ENCODE results near the gene SLC22A1. TPM values are rescaled to one million over a fixed set of nuclear protein-coding genes. Genes with fewer than 3 reads are reported as not detected.

The SLC22A1 gene
- total RNA-seq, 1 experiment from 2014 or later = 1.2 TPM

GRCh38 chr6:160082627-160083026 is 39.0 kb upstream of the SLC22A1 start:
- ATAC-seq (no peak), DNase-seq (ENCODE audit: low spot score) (no peak)
- no peak overlapping the region for H3K4me3 Mint-ChIP-seq
- TF ChIP-seq ZNF396 (CRISPR knock-in tag; IDR thresholded peaks at IDR 0.05; ENCODE audit: borderline replicate concordance) (no peak), ZNF263 (CRISPR knock-in tag; IDR thresholded peaks at IDR 0.05; ENCODE audit: low read depth) (no peak), AFF4 (CRISPR knock-in tag; IDR thresholded peaks at IDR 0.05; ENCODE audit: borderline replicate concordance) (no peak), ZNF317 (CRISPR knock-in tag; IDR thresholded peaks at IDR 0.05; ENCODE audit: borderline replicate concordance, low read depth) (no peak), HMGA2 (CRISPR knock-in tag; IDR thresholded peaks at IDR 0.05) (no peak)
- H3K36me3 Mint-ChIP-seq = peaks cover 80% of the 10 kb centered on the region
- H3K27me3 Mint-ChIP-seq (ENCODE audit: low read depth) = no peaks in the 10 kb centered on the region
- H3K4me1 Mint-ChIP-seq = no peaks in the 10 kb centered on the region
- ChIA-PET CTCF (no interaction called here), POLR2A (no interaction called here)
- H3K9me3 Mint-ChIP-seq = peaks cover 21% of the 10 kb centered on the region
- H3K27ac Mint-ChIP-seq = 0 out of 2 replicates have a peak overlapping the region, but pooled peaks have one; percentile 28

- Mint-ChIP-seq H3K27me3 (ENCODE audit: low read depth) (no peaks in the 10 kb centered on the region), H3K9me3 (peaks cover 21% of the 10 kb centered on the region), H3K4me3 (no peak overlapping the region), H3K4me1 (no peaks in the 10 kb centered on the region), H3K27ac (no peak overlapping the region), H3K36me3 (peaks cover 83% of the 10 kb centered on the region)
- ATAC-seq (no peak), DNase-seq (ENCODE audit: low spot score) (no peak)
- ChIA-PET POLR2A (no interaction called here), CTCF (no interaction called here)
- TF ChIP-seq ATF3 (CRISPR knock-in tag; conservative IDR thresholded peaks at IDR 0.05) (no peak), USF1 (CRISPR knock-in tag; IDR thresholded peaks at IDR 0.05) (no peak), MAX (CRISPR knock-in tag; IDR thresholded peaks at IDR 0.05) (no peak), ZBTB43 (CRISPR knock-in tag; IDR thresholded peaks at IDR 0.05) (no peak)
These were observed 37.3 kb upstream of the SLC22A1 start for GRCh38 chr6:160084198-160084776.

- POLR2A ChIA-PET = no interaction called here
- H3K36me3 Mint-ChIP-seq = peaks cover 83% of the 10 kb centered on the region
- CTCF ChIA-PET = no interaction called here
- no peaks in the 10 kb centered on the region for H3K4me1 Mint-ChIP-seq
- DNase-seq (ENCODE audit: low spot score) (no peak), ATAC-seq (no peak)
- H3K4me3 Mint-ChIP-seq = no peak overlapping the region
- no peaks in the 10 kb centered on the region for H3K27me3 Mint-ChIP-seq (ENCODE audit: low read depth)
- H3K27ac Mint-ChIP-seq = no peak overlapping the region
- peaks cover 15% of the 10 kb centered on the region for H3K9me3 Mint-ChIP-seq
- no peak for TF ChIP-seq SOX15 (CRISPR knock-in tag; IDR thresholded peaks at IDR 0.05)
- no peak for TF ChIP-seq AFF4 (CRISPR knock-in tag; IDR thresholded peaks at IDR 0.05; ENCODE audit: borderline replicate concordance)
- TF ChIP-seq IRF1 (CRISPR knock-in tag; IDR thresholded peaks at IDR 0.05) = no peak
- TF ChIP-seq MAX (CRISPR knock-in tag; IDR thresholded peaks at IDR 0.05) = no peak
- TF ChIP-seq JAZF1 (CRISPR knock-in tag; IDR thresholded peaks at IDR 0.05) = no peak
- no peak for TF ChIP-seq E2F1 (CRISPR knock-in tag; IDR thresholded peaks at IDR 0.05)
- no peak for TF ChIP-seq OVOL2 (CRISPR knock-in tag; IDR thresholded peaks at IDR 0.05; ENCODE audit: borderline replicate concordance)
These were observed 36.4 kb upstream of the SLC22A1 start for GRCh38 chr6:160085226-160085625.
